8988T (cell line): ENCODE measurements around the gene UBA6.

Experiments
- DNase-seq: peaks from one replicate; pipeline ENCODE4 v3.0.0; 2011

Gene UBA6

DNA sequence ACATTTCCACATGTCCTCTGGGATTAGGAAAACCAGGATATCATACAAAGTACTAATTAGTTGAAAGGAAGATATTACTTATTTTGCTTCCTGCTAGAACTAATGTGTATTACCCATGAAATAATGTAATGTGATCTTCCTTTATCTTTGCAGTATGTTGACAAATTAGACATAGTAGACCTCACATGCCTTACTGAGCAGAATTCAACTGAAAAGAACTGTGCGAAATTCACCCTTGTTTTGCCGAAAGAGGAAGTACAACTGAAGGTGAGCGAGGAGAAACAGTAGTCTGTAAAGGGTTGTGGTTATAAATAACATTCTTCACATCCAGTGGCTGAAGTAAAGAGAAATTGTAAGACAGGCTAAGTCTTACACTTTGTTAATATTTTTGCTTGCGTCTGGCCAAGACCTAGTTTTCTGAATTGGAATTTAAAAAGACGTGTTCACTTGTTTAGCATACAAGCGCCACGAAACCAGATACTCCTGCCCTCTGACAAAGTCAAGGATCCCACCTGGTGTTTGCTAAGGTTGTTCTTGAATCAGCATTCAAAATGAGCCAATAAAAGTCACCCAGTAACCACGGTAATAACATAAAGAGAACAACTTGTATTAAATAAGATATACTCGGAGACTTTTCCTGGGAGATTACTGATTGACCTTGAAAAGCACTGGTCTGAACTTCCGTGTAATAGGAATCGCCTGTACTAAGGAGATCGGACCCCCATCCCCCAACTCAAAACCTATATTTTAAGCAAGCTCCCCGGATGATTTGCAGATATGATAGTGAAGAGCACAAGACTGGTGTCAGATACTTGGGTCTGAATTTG is 125.5 kb downstream of the UBA6 start:
- no peak for DNase-seq

DNA sequence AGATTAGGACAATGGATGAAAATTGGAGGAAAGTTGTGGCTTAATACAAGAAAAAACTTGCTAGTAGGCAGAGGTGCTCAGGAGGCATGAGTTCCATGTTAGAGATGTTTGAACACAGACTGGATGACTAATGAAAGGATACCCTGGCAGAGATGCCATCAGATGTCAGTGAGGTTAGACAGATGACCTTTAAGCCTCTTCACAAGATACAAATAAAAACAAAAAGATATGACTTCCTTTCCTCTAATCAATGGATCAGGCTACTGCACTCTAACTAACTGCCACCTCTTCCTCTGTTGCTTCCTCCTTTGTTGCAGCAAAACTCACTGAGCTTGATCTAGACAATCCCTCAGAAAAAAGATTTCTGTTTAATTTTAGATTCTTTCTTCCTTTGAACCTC is 127.8 kb downstream of the UBA6 start:
- DNase-seq, result no peak

DNA sequence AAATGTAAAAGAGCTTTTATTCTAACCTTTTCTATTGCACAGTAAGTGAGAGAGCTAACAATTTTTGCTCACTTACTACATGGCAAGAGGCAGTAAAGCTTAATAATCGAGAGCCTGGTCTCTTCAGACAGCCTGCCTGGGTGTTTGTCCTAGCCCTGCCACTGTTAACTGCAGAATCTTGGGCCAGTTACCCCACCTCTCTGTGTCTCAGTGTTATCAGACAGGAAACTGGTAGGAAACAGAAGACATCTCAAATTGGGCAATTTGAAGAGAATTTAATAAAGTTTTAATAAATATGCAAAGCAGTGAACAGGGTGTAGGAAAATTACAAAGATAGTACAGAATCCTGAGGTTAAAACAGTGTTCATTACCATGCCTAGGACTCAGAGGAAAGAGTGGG is 129.0 kb downstream of the UBA6 start:
- no peak for DNase-seq

DNA sequence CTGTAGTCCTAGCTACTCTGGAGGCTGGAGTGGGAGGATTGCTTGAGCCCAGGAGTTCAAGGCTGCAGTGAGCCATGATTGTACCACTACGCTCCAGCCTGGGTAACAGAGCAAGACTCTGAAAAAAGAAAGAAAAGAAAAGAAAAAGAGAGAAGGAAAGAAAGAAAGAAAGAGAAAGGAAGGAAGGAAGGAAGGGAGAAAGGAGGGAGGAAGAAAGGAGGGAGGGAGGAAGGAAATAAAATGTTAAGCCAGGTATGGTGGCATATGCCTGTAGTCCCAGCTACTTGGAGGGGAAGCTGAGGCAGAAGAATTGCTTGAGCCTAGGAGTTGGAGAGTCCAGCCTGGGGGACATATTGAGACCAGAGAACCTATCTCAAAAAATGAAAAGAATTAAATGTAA is 130.4 kb downstream of the UBA6 start:
- no peak for DNase-seq

DNA sequence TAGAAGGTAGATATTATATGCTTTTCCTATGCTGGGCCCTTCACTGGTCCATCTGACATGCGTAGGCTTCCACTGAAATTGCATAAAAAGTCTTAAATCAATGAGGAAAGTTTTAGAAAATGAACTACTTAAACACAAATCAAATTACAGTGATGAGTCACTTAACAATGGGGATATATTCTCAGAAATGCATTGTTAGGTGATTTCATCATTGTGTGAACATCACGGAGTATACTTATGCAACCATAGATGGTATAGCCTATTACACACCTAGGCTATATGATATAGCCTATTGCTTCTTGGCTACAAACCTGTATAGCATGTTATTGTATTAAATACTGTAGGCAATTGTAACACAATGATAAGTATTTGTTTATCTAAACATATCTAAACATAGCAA is 132.1 kb downstream of the UBA6 start:
- DNase-seq, result no peak

DNA sequence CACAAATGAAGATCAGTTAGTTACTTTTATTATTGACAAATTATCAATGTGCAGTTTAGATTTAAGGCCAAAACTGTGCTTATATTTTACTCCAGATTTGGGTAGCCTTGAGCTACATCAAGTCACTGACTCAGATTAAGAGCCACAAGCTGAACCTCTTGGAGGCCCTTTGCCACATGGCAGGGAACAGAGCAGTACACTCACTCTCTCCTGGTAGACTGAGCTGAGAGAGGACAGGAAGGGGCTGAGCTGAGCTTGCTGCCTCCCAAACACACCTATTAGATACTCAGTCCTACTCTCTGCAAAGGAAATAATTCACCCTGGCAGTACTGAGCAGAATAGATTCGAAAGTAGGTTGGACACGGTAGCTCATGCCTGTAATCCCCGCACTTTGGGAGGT is 134.6 kb downstream of the UBA6 start:
- no peak for DNase-seq

DNA sequence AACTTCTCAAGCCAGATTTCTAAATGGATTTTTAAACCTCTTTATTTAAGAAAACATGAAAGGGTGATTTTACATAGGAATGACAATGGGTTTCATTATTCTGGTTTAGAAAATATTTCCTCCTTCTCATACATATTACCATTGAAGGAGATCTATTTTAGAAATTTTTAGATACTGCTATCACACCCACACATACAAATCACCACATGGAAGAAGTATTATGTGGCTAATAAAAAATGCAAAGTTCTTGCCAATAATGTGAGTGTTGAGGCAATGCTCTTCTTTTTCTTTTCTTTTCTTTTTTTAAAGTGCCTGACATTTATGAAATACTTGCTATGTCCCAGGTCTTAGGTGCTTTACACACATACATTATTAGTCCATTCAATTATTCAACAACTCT is 135.7 kb downstream of the UBA6 start:
- no peak for DNase-seq
